Measurements from ENCODE around the gene COQ2.
"Not testable (repeated sequence)": the region's sequence is repeated elsewhere in the genome, so short reads cannot be mapped to it uniquely, and the experiment has no call there.

COQ2 gene

GRCh38 chr4:83305187-83305586, 20.6 kb upstream of the COQ2 start:
- no peak for FAIRE-seq
- TF ChIP-seq POLR2A (IDR thresholded peaks at IDR 0.05; ENCODE audit: low read depth, low read length) = no peak
- no peak for DNase-seq (ENCODE audit: insufficient read length, low spot score)

- TF ChIP-seq POLR2A (IDR thresholded peaks at IDR 0.05; ENCODE audit: low read depth, low read length) = no peak
- no peak for FAIRE-seq
- DNase-seq (ENCODE audit: insufficient read length, low spot score) = no peak
These were observed 13.1 kb upstream of the COQ2 start for GRCh38 chr4:83297548-83298260.

- no peak for DNase-seq (ENCODE audit: insufficient read length, low spot score)
- FAIRE-seq = no peak
- no peak for TF ChIP-seq POLR2A (IDR thresholded peaks at IDR 0.05; ENCODE audit: low read depth, low read length)
These were observed 8.9 kb upstream of the COQ2 start for GRCh38 chr4:83293305-83294046.

DNA sequence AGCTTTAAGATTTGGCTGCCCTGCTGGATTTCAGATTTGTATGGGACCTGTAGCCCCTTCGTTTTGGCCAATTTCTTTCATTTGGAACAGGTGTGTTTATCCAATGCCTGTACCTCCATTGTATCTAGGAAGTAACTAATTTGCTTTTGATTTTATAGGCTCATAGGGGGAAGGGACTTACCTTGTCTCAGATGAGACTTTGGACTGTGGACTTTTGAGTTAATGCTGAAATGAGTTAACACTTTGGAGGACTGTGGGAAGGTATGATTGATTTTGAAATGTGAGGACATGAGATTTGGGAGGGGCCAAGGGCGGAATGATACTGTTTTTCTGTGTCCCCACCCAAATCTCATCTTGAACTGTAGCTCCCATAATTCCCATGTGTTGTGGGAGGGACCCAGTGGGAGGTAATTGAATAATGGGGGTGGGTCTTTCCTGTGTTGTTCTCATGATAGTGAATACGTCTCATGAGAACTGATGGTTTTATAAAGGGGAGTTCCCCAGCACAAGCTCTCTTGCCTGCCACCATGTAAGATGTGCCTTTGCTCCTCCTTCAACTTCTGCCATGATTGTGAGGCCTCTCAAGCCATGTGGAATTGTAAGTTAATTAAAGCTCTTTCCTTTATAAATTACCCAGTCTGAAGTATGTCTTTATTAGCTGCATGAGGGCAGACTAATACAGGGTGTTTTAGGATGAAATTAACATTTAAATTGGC, 5.6 kb upstream of the COQ2 start:
- not testable (repeated sequence) for DNase-seq (ENCODE audit: insufficient read length, low spot score); FAIRE-seq

- FAIRE-seq; DNase-seq (ENCODE audit: insufficient read length, low spot score): not testable (repeated sequence)
These were observed 3.8 kb upstream of the COQ2 start for GRCh38 chr4:83288381-83288780.

- DNase-seq (ENCODE audit: insufficient read length, low spot score) (no peak), FAIRE-seq (no peak)
- no peak for TF ChIP-seq POLR2A (IDR thresholded peaks at IDR 0.05; ENCODE audit: low read depth, low read length)
These were observed 433 bp upstream of the COQ2 start for GRCh38 chr4:83285055-83285407.

- no peak for TF ChIP-seq POLR2A (IDR thresholded peaks at IDR 0.05; ENCODE audit: low read depth, low read length)
- no peak for DNase-seq (ENCODE audit: insufficient read length, low spot score)
- FAIRE-seq = no peak
These were observed 1.4 kb downstream of the COQ2 start for GRCh38 chr4:83283181-83283580.

- TF ChIP-seq POLR2A (IDR thresholded peaks at IDR 0.05; ENCODE audit: low read depth, low read length) = no peak
- no peak for FAIRE-seq
These were observed 2.5 kb downstream of the COQ2 start for GRCh38 chr4:83282049-83282535.

DNA sequence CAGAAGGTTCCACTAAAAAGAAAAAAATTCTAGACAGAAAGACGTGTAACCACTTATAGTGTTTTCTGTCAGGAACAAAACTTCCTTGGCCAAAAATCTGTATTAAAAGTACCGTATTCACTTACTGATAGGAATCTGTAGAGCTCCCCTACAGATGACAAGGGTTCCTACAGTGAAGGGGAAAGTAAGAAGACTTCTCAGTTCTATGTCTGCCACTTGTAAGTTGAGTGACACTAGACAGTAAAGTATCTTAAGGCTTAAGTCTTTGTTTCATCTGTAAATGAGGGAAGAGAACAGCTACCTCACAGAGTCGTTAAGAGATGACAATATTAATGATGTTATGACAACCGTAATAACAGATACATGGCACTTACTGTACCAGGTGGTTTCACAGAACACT, 3.3 kb downstream of the COQ2 start:
- no peak for TF ChIP-seq POLR2A (IDR thresholded peaks at IDR 0.05; ENCODE audit: low read depth, low read length)

More at GRCh38 chr4:83282049-83282535, 2.5 kb downstream of the COQ2 start:
- DNase-seq (ENCODE audit: insufficient read length, low spot score) = peak; percentile 7

DNA sequence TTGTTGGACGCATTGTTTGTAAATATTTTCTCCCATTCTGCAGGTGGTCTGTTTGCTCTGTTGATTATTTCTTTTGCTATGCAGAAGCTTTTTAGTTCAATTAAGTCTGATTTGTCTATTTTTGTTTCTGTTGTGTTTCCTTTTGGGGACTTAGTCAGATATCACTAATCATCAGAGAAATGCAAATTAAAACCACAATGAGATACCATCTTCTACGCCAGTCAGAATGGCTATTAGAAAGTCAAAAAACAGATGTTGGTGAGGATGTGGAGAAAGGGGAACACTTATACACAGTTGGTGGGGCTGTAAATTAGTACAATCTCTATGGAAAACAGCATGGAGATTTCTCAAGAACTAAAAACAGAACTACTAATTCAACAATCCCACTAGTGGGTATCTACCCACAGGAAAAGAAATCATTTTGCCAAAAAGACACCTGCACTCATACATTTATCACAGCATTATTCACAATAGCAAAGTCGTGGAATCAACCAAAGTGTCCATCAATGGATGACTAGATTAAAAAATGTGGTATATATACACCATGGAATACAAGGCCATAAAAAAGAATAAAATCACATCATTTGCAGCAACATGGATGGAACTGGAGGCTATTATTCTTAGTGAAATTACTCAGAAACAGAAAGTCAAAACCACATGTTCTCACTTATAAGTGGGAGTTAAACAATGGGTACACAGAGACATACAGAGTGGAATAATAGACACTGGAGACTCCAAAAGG, 8.1 kb downstream of the COQ2 start:
- no peak for TF ChIP-seq POLR2A (IDR thresholded peaks at IDR 0.05; ENCODE audit: low read depth, low read length)
- FAIRE-seq (no peak), DNase-seq (ENCODE audit: insufficient read length, low spot score) (no peak)

More for the DNA sequence above, 3.3 kb downstream of the COQ2 start:
- FAIRE-seq = no peak
- no peak for DNase-seq (ENCODE audit: insufficient read length, low spot score)

- not testable (repeated sequence) for FAIRE-seq; DNase-seq (ENCODE audit: insufficient read length, low spot score)
These were observed 10.7 kb downstream of the COQ2 start for GRCh38 chr4:83273926-83274325.

DNA sequence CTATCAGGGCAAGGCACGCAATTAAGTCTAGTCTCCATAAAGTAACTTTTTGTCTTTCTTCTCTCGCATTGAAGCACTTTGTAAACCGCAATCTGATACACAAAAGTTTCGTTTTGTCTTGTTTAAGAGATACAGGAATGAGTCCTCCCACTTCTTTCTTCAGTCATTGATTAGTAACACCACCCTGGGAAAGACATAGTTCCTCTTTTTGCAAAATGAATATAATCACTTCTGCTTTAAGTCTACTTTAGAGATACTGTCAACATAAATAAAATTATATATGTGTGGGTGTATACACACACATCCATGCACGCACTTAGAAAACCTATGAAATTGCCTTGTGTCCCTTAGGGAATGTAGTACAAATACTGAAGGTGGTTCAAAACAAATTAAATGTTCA, 11.7 kb downstream of the COQ2 start:
- no peak for FAIRE-seq
- no peak for DNase-seq (ENCODE audit: insufficient read length, low spot score)
- TF ChIP-seq POLR2A (IDR thresholded peaks at IDR 0.05; ENCODE audit: low read depth, low read length) = no peak

GRCh38 chr4:83269256-83269655, 15.3 kb downstream of the COQ2 start:
- TF ChIP-seq POLR2A (IDR thresholded peaks at IDR 0.05; ENCODE audit: low read depth, low read length) = no peak
- DNase-seq (ENCODE audit: insufficient read length, low spot score) = no peak
- no peak for FAIRE-seq

GRCh38 chr4:83268491-83268890, 16.1 kb downstream of the COQ2 start:
- TF ChIP-seq POLR2A (IDR thresholded peaks at IDR 0.05; ENCODE audit: low read depth, low read length) = no peak
- FAIRE-seq = no peak
- no peak for DNase-seq (ENCODE audit: insufficient read length, low spot score)
